Naive thymus-derived CD4-positive, alpha-beta T cell (primary cell): ENCODE results near the gene TIMM17A. TPM values are rescaled to one million over a fixed set of nuclear protein-coding genes. Genes with fewer than 3 reads are reported as not detected.
A peak's percentile ranks its signal among the peaks of the same experiment; 100 is the strongest.
"Not testable (repeated sequence)": the region's sequence is repeated elsewhere in the genome, so short reads cannot be mapped to it uniquely, and the experiment has no call there.

Experiments used
- ATAC-seq: fragments of 150-1000 bp; cut with Tn5 transposase; 2 replicates; pipeline ENCODE4 v1.10.0; 2021; ENCODE audit warnings: mild to moderate bottlenecking, moderate library complexity
- CTCF ChIA-PET: fragments of 350-600 bp; sonication (Branson Sonifier 250); formaldehyde crosslinking; loops from one replicate; lab custom pipeline; 2021; ENCODE audit warnings: antibody characterized with exemption; lab: Charles Lee
- POLR2A ChIA-PET: fragments of 350-600 bp; sonication (Branson Sonifier 250); formaldehyde crosslinking; loops from one replicate; lab custom pipeline; 2021; ENCODE audit warnings: antibody characterized with exemption, inconsistent platforms; lab: Charles Lee
- DNase-seq, 9 donors: peaks; one replicate each; pipeline versions ENCODE4 v3.0.0 to v3.0.0-alpha.2; 2020 to 2022; ENCODE audit warnings: mixed read lengths in 1 of 9
- H3K27ac ChIP-seq: one replicate; pipeline ENCODE4 v1.7.0; 2013; ENCODE audit warnings: mild to moderate bottlenecking, low read depth, low read length, moderate library complexity
- H3K27me3 ChIP-seq, 2 donors: one replicate each; pipeline ENCODE4 v1.7.0; 2013; ENCODE audit warnings: low read length in 2 of 2, mild to moderate bottlenecking in 2 of 2, moderate library complexity in 2 of 2; ENCODE audit not compliant: control insufficient read depth in 2 of 2, insufficient read depth in 2 of 2
- H3K36me3 ChIP-seq, 3 experiments: 1 replicate in 2 of 3; 2 replicates in 1 of 3; pipeline ENCODE4 v1.7.0; 2013; ENCODE audit warnings: low read length in 3 of 3, mild to moderate bottlenecking in 3 of 3, moderate library complexity in 1 of 3; ENCODE audit not compliant: insufficient read depth in 3 of 3, control insufficient read depth in 2 of 3
- H3K4me1 ChIP-seq, 2 donors: one replicate each; pipeline ENCODE4 v1.7.0; 2013; ENCODE audit warnings: low read length in 2 of 2, mild to moderate bottlenecking in 2 of 2, moderate library complexity in 1 of 2; ENCODE audit not compliant: control insufficient read depth in 2 of 2, insufficient read depth in 2 of 2
- H3K4me3 ChIP-seq: 2 replicates; pipeline ENCODE4 v1.7.0; 2013; ENCODE audit warnings: mild to moderate bottlenecking, low read length
- H3K9me3 ChIP-seq, 3 experiments: 1 replicate in 2 of 3; 2 replicates in 1 of 3; pipeline ENCODE4 v1.7.0; 2013; ENCODE audit warnings: low read length in 3 of 3; ENCODE audit not compliant: control insufficient read depth in 2 of 3
- H3K27ac Mint-ChIP-seq, 9 donors: one replicate each; pipeline ENCODE4 v1.8.0; 2020 to 2022; ENCODE audit warnings: mixed read lengths in 9 of 9, mild to moderate bottlenecking in 8 of 9, moderate library complexity in 5 of 9, inconsistent platforms in 2 of 9
- H3K27me3 Mint-ChIP-seq, 5 donors: one replicate each; pipeline ENCODE4 v1.8.0; 2021 to 2022; ENCODE audit warnings: mixed read lengths in 5 of 5, mild to moderate bottlenecking in 1 of 5
- H3K36me3 Mint-ChIP-seq, 5 donors: one replicate each; pipeline ENCODE4 v1.8.0; 2020 to 2022; ENCODE audit warnings: mixed read lengths in 5 of 5, mild to moderate bottlenecking in 3 of 5, inconsistent platforms in 1 of 5
- H3K4me1 Mint-ChIP-seq, 7 donors: one replicate each; pipeline ENCODE4 v1.8.0; 2020 to 2022; ENCODE audit warnings: mixed read lengths in 7 of 7, mild to moderate bottlenecking in 3 of 7, inconsistent platforms in 1 of 7
- H3K4me3 Mint-ChIP-seq, 10 donors: one replicate each; pipeline ENCODE4 v1.8.0; 2020 to 2022; ENCODE audit warnings: mild to moderate bottlenecking in 10 of 10, mixed read lengths in 10 of 10, moderate library complexity in 6 of 10, inconsistent platforms in 2 of 10
- H3K9me3 Mint-ChIP-seq, 11 donors: one replicate each; pipeline ENCODE4 v1.8.0; 2020 to 2022; ENCODE audit warnings: mixed read lengths in 11 of 11, mild to moderate bottlenecking in 4 of 11, inconsistent platforms in 1 of 11, moderate library complexity in 1 of 11
- intact Hi-C, 2 donors: fragments of 100-400 bp; cut with micrococcal nuclease; formaldehyde crosslinking; loops; one replicate each; pipeline ENCODE4 v1.15.1; 2023
- polyA plus RNA-seq, 2 donors: library from polyadenylated mRNA; unstranded; fragments of 300-500 nt; fragmentation: Illumina TruSeq; gene quantifications; one replicate each; pipeline ENCODE4 v1.2.3, GENCODE V29; 2021
- total RNA-seq, 6 experiments: library from RNA in 5 of 6; stranded (reverse) in 5 of 6; gene quantifications; 1 replicate in 5 of 6; 2 replicates in 1 of 6; pipeline ENCODE4 v1.2.3 and lab custom pipeline; 2021 to 2026

TIMM17A gene
- total and polyA plus RNA-seq, 7 experiments from 2014 or later: 20.6 to 58.4 (median 29.8) TPM

GRCh38 chr1:202015662-202015937, 60.3 kb downstream of the TIMM17A start:
- no peak overlapping the region for H3K27ac ChIP-seq
- Mint-ChIP-seq H3K4me1 (no peaks in the 10 kb centered on the region), H3K27ac (no peak overlapping the region), H3K4me3 (no peak overlapping the region), H3K36me3 (peaks cover 0 to 3% (median 0%) of the 10 kb centered on the region in 5 donors), H3K27me3 (peaks cover 0 to 11% (median 4%) of the 10 kb centered on the region in 5 donors), H3K9me3 (peaks cover 0 to 2% (median 0%) of the 10 kb centered on the region in 11 donors)
- H3K27me3 ChIP-seq: no peaks in the 10 kb centered on the region
- intact Hi-C loops: no loop called here
- ChIA-PET POLR2A (no interaction called here), CTCF (no interaction called here)
- ATAC-seq (no peak), DNase-seq (no peak)
- H3K4me3 ChIP-seq: no peak overlapping the region
- no peaks in the 10 kb centered on the region for H3K9me3 ChIP-seq
- H3K36me3 ChIP-seq: no peaks in the 10 kb centered on the region
- no peaks in the 10 kb centered on the region for H3K4me1 ChIP-seq

DNA sequence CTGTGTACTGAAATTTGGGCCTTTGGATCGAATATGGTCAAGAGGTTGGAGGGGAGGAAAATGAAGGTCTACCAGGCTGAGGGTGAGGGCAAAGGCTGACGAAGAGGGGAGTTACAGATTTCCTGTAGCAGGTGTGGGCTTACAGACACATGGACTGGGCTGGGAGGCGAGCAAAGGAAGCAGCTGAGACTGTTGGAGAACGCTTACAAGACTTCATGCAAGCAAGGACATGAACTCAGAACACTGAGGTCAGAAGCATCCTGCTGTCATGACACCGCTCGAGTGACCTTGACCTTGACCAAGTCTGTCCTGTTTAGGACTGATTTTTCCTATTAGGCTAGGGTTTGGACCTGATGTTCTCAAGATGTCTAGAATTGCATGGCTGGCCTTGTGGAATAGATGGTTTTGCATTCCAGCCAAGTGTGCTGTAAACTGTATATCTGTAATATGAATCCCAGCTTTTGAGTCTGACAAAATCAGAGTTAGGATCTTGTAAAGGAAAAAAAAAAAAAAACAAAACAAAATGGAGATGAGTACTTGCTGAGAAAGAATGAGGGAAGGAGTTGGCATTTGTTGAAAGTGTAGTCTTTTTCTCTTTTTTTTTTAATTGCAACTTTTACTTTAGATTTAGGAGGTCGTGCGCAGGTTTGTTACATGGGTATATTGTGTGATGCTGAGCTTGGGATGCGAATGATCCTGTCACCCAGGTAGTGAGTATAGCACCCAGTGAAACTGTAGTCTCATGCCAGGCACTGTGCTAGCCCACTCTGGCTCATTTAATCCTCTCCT, 60.9 kb downstream of the TIMM17A start:
- Mint-ChIP-seq H3K36me3 (peaks cover 0 to 3% (median 0%) of the 10 kb centered on the region in 5 donors), H3K9me3 (peaks cover 0 to 2% (median 0%) of the 10 kb centered on the region in 11 donors), H3K4me3 (no peak overlapping the region), H3K27me3 (peaks cover 0 to 11% (median 4%) of the 10 kb centered on the region in 5 donors), H3K4me1 (no peaks in the 10 kb centered on the region), H3K27ac (no peak overlapping the region)
- Histone ChIP-seq H3K4me1 (no peaks in the 10 kb centered on the region), H3K36me3 (no peaks in the 10 kb centered on the region), H3K4me3 (no peak overlapping the region), H3K27ac (no peak overlapping the region), H3K27me3 (no peaks in the 10 kb centered on the region), H3K9me3 (no peaks in the 10 kb centered on the region)
- ChIA-PET CTCF (interaction anchor here (1.0 kb wide), 1 partner anchor 16 kb away, joined by 3 read pairs; no protein-coding TSS in a partner anchor), POLR2A (interaction anchor here (0.6 kb wide), 2 partner anchors 36 to 564 kb away, joined by 3 to 4 read pairs; no protein-coding TSS in a partner anchor)
- intact Hi-C loops: no loop called here
- ATAC-seq (no peak), DNase-seq (no peak)

DNA sequence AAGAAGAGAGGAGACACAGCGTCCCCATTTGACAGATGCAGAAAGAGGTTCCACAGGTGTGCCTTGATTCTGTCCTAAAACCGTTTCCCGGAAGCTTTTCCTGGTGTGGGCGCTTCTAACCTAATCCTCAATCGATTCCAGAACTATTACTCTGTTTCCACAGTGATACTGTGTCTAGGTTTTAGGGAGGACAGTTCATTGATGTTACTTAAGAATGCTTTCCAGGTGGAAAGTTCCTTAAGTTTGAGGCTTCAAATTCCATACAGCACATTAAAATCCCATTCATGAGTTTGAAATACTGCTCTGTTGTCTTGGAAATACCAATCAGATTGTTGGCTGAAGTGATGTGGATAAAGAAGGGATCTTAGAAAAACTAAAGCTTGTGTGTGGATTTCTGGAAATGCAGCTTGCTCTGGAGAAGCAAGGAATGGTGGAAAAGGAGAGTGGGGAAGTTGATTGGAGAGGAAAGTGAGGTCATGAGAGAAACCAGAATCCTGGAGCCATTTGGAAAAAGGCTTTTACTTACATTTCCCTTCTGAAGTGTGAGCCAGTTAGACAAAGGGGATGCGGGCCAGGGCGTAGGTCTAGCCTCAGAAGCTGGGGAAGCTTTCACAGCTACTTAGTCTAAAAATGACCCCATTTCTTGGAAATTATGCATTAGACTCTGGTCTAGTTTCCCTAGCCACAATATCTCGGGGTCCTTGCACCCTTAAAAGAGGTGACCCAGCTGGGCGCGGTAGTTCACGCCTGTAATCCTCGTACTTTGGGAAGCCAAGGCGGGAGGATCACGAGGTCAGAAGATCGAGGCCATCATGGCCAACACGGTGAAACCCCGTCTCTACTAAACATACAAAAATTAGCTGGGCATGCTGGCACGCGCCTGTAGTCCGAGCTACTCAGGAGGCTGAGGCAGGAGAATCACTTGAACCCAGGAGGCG, 61.8 kb downstream of the TIMM17A start:
- no peaks in the 10 kb centered on the region for H3K9me3 ChIP-seq
- no peak overlapping the region for H3K27ac ChIP-seq
- ATAC-seq (no peak), DNase-seq (no peak)
- peaks cover 0 to 13% (median 8%) of the 10 kb centered on the region in 5 donors for H3K27me3 Mint-ChIP-seq
- H3K27me3 ChIP-seq: no peaks in the 10 kb centered on the region
- H3K4me3 ChIP-seq: no peak overlapping the region
- intact Hi-C loops: no loop called here
- ChIA-PET POLR2A (interaction anchor here (0.6 kb wide), 2 partner anchors 36 to 563 kb away, joined by 3 to 4 read pairs; no protein-coding TSS in a partner anchor), CTCF (interaction anchor here (1.0 kb wide), 1 partner anchor 17 kb away, joined by 3 read pairs; no protein-coding TSS in a partner anchor)
- peaks cover 0 to 2% (median 0%) of the 10 kb centered on the region in 11 donors for H3K9me3 Mint-ChIP-seq
- no peak overlapping the region for H3K4me3 Mint-ChIP-seq
- H3K27ac Mint-ChIP-seq: no peak overlapping the region
- no peaks in the 10 kb centered on the region for H3K4me1 Mint-ChIP-seq
- no peaks in the 10 kb centered on the region for H3K36me3 ChIP-seq
- H3K36me3 Mint-ChIP-seq: peaks cover 0 to 3% (median 0%) of the 10 kb centered on the region in 5 donors
- H3K4me1 ChIP-seq: no peaks in the 10 kb centered on the region

- Mint-ChIP-seq H3K27me3 (peaks cover under 1 to 13% (median 8%) of the 10 kb centered on the region in 5 donors), H3K4me1 (no peaks in the 10 kb centered on the region), H3K36me3 (peaks cover 0 to 3% (median 0%) of the 10 kb centered on the region in 5 donors), H3K27ac (no peak overlapping the region), H3K4me3 (no peak overlapping the region), H3K9me3 (peaks cover 0 to 2% (median 0%) of the 10 kb centered on the region in 11 donors)
- no peak overlapping the region for H3K27ac ChIP-seq
- no peak for DNase-seq
- no peaks in the 10 kb centered on the region for H3K27me3 ChIP-seq
- H3K9me3 ChIP-seq: no peaks in the 10 kb centered on the region
- no peak overlapping the region for H3K4me3 ChIP-seq
- CTCF ChIA-PET: no interaction called here
- POLR2A ChIA-PET: no interaction called here
- no peaks in the 10 kb centered on the region for H3K36me3 ChIP-seq
- H3K4me1 ChIP-seq: no peaks in the 10 kb centered on the region
- no peak for ATAC-seq
- intact Hi-C loops: no loop called here
These were observed 62.6 kb downstream of the TIMM17A start for GRCh38 chr1:202017749-202018467.

GRCh38 chr1:202018468-202019234, 63.3 kb downstream of the TIMM17A start:
- Mint-ChIP-seq H3K27ac (peak overlapping the region in 1 of 9 donors; percentile 36), H3K27me3 (peaks cover 6 to 13% (median 11%) of the 10 kb centered on the region in 5 donors), H3K4me3 (no peak overlapping the region), H3K36me3 (peaks cover 0 to 3% (median 0%) of the 10 kb centered on the region in 5 donors), H3K9me3 (peaks cover 0 to 2% (median 0%) of the 10 kb centered on the region in 11 donors), H3K4me1 (no peaks in the 10 kb centered on the region)
- ATAC-seq (peak; percentile 68), DNase-seq (no peak)
- Histone ChIP-seq H3K27ac (no peak overlapping the region), H3K27me3 (no peaks in the 10 kb centered on the region), H3K4me3 (no peak overlapping the region), H3K9me3 (no peaks in the 10 kb centered on the region), H3K36me3 (no peaks in the 10 kb centered on the region), H3K4me1 (no peaks in the 10 kb centered on the region)
- intact Hi-C loops: no loop called here
- CTCF ChIA-PET: no interaction called here
- POLR2A ChIA-PET: no interaction called here

- H3K4me1 Mint-ChIP-seq, H3K27ac ChIP-seq, H3K4me1 ChIP-seq, H3K9me3 ChIP-seq, H3K4me3 ChIP-seq, H3K36me3 ChIP-seq, ATAC-seq, H3K4me3 Mint-ChIP-seq, H3K27me3 ChIP-seq, POLR2A ChIA-PET, H3K9me3 Mint-ChIP-seq, H3K36me3 Mint-ChIP-seq, DNase-seq, CTCF ChIA-PET, intact Hi-C loops: not testable (repeated sequence)
- Mint-ChIP-seq H3K27me3 (peaks cover 6 to 13% (median 11%) of the 10 kb centered on the region in 5 donors), H3K27ac (peak overlapping the region in 1 of 9 donors; percentile 36)
These were observed 63.9 kb downstream of the TIMM17A start for GRCh38 chr1:202019235-202019558.
